ENCODE measurements around the gene ZBED6.

ZBED6 gene

DNA sequence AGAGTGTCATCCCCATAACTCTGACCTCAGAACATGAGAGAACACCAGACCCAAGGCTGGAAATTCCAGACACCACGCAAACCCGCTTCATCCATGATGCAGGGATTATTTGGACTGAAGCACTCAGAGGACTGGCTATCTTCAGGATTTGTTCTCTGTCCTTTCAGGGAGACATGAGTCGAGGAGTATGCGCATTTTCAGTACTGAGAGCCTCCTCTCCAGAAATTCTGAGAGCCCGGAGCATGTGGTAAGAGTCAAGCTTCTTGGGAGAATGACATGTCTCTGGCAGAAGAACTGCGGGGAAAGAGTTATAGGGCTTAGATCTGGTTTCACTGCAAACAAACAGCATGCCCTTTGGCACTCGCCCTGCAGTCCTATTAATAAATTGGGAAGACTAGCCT, 23.5 kb upstream of the ZBED6 start:
- no peak overlapping the region for H3K27ac ChIP-seq
- TF ChIP-seq, protein P1, sequence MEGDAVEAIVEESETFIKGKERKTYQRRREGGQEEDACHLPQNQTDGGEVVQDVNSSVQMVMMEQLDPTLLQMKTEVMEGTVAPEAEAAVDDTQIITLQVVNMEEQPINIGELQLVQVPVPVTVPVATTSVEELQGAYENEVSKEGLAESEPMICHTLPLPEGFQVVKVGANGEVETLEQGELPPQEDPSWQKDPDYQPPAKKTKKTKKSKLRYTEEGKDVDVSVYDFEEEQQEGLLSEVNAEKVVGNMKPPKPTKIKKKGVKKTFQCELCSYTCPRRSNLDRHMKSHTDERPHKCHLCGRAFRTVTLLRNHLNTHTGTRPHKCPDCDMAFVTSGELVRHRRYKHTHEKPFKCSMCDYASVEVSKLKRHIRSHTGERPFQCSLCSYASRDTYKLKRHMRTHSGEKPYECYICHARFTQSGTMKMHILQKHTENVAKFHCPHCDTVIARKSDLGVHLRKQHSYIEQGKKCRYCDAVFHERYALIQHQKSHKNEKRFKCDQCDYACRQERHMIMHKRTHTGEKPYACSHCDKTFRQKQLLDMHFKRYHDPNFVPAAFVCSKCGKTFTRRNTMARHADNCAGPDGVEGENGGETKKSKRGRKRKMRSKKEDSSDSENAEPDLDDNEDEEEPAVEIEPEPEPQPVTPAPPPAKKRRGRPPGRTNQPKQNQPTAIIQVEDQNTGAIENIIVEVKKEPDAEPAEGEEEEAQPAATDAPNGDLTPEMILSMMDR (conservative IDR thresholded peaks at IDR 0.05): no peak
- no peak for TF ChIP-seq ZFX (IDR thresholded peaks at IDR 0.05)

DNA sequence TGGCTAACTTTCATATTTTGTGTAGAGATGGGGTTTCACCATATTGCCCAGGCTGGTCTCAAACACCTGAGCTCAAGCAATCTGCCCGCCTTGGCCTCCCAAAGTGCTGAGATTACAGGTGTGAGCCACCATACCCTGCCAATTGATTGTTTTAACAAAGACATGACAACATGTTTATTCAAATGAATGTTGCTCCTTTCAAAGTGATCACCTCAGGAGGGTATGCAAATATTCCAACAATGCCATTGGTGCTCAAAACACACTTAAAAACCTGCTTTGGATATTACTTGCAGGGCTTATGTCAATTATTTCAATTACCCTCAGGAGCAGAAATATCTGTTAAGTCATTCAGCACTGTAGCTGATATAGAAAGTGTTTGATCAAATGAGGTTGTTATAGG, 22.6 kb upstream of the ZBED6 start:
- TF ChIP-seq, protein P1 (conservative IDR thresholded peaks at IDR 0.05): no peak
- TF ChIP-seq ZFX (IDR thresholded peaks at IDR 0.05): no peak
- H3K27ac ChIP-seq: no peak overlapping the region

DNA sequence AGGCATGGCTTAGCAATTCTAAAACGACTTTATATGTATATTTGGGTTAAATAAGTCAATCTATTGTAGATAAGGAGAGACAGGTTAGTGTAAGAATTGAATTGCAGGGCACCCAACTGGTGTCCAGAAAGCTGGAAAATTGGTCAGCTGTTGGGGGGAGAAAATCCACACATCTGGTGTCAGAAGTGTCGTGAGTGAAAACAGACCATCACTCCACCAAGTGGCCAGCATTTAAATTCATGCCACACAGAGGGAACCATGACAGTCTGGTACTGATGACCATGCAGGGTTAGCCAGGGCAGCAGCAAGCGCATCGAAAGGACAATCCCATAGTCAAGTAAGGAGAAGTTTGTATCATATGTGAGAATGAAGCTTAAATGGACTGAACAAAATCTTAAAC, 18.8 kb upstream of the ZBED6 start:
- TF ChIP-seq, protein P1 (conservative IDR thresholded peaks at IDR 0.05): no peak
- TF ChIP-seq ZFX (IDR thresholded peaks at IDR 0.05): no peak

DNA sequence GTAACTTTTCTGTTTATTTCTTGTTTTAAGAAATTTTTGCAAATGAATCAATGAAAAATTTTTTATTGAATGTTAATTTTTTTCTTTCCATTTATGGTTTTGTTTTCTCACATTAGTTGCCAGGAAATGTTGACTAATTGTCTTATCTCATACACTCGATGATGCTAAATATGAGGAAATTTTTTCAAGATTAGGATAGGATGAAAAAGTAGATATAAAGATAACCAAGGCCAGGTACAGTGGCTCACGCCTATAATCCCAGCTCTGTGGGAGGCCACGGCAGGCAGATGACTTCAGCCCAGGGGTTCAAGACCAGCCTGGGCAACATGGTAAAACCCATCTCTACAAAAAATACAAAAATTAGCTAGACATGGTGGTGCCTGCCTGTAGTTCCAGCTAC, 17.8 kb upstream of the ZBED6 start:
- TF ChIP-seq, protein P1 (conservative IDR thresholded peaks at IDR 0.05): no peak
- TF ChIP-seq ZFX (IDR thresholded peaks at IDR 0.05): no peak
- no peak overlapping the region for H3K27ac ChIP-seq

More for the DNA sequence above, 18.8 kb upstream of the ZBED6 start:
- no peak overlapping the region for H3K27ac ChIP-seq

DNA sequence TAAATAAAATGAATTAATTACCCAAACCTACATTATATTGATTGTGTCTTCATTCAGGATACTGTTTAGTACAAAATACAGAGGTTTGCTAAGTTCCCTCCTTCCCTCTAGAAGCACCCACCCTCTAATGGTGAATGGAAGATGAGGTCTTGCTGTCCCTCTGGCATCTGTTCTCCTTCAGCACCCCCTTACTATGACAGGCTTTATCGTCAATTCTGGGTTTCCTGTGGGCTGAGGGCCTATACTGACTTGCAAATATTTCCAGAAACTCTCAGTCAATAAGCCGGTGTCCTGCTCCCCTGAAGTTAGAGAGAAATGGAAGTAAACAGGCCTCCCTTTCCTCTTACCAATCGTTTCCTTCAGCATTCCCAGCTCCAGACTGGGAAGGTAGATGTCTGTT, 17.3 kb upstream of the ZBED6 start:
- no peak overlapping the region for H3K27ac ChIP-seq
- TF ChIP-seq, protein P1 (conservative IDR thresholded peaks at IDR 0.05): no peak
- TF ChIP-seq ZFX (IDR thresholded peaks at IDR 0.05): no peak

DNA sequence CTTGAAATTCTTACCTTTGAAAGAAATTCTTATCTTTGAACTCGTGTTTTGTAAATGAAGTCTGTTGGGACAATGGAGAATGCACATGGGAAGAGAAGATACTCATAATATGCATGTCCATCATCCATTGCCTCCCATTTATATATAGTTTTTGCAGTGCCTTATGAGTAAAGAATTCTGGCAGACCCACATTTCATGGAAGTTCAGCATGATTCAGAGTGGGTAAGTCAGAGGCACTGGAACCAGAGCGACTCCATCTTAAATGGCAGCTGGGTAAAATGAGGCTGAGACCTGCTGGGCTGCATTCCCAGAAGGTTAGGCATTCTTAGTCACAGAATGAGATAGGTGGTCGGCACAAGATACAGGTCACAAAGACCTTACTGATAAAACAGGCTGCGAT, 16.6 kb upstream of the ZBED6 start:
- no peak overlapping the region for H3K27ac ChIP-seq
- TF ChIP-seq, protein P1 (conservative IDR thresholded peaks at IDR 0.05): no peak
- no peak for TF ChIP-seq ZFX (IDR thresholded peaks at IDR 0.05)

DNA sequence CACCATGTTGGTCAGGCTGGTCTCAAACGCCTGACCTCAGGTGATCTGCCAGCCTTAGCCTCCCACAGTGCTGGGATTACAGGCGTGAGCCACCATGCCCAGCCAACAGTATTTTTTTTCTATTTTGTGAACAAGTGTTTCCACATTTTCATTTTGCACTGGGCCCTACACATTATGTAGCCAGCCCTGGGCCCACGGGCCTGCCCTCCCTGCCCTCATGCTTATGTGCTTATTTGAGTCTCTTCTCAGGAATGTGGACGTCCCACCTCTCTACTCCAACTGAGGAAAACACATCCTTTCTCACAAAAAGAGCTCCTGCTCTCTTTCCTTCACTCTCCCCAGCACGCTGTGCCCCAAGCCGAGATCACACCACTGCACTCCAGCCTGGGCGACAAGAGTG, 13.5 kb upstream of the ZBED6 start:
- no peak overlapping the region for H3K27ac ChIP-seq

More for the DNA sequence above, 13.5 kb upstream of the ZBED6 start:
- TF ChIP-seq, protein P1 (conservative IDR thresholded peaks at IDR 0.05): no peak
- no peak for TF ChIP-seq ZFX (IDR thresholded peaks at IDR 0.05)

All from C4-2B (cell line).